Bronchus fibroblast of lung (primary cell): ENCODE measurements around the gene CCDC190. TPM values are rescaled to one million over a fixed set of nuclear protein-coding genes. Genes with fewer than 3 reads are reported as not detected.

ENCODE experiments used
- total RNA-seq: library from RNA; depleted of rRNA; stranded (reverse); fragments of >200 nt; gene quantifications from 2 replicates; pipeline ENCODE4 v1.2.3, GENCODE V29; 2015

The CCDC190 gene, protein sequence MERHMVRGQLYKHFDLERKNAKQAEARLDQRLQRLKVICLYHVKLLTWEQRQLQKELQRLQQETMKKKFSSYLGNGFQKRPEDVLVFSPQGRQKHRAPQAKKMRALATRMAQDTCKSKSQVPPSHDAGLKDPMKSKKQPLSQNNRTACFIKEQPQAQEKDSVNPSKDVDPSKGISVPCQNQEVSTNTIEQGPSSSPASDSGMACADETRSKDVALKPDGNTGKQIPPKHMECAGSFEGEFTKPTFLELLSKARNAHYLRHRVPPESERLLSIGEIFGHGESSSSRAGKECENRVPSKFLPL
- 0.89 and 1.7 TPM in 2 replicates for total RNA-seq

DNA sequence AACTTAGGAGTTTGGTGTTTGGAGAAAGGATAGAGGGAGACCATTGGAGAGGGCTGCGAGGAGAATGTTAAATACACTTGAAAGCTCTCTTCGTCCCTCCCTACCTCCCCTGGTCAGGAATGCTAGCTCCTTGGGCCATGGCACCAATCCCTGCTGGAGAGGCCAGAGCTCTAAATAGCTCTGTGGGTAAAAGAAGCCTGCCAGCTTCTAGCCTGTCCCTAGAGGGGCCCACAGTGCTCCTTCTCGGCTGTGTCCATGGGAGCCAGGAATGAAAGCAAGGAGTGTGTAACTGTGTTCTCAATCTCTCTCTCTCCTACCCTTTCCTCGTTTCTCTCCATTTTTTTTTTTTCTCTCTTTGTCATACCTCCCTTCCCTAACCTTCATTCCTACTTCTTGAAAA lies at the start of gene CCDC190:
Gene CCDC190, minus strand, starts transcription at position 75 of the 400 bp plus-strand sequence. CDS start 1,529 bp downstream, outside the sequence.

Other genes with a start within 250 kb of the CCDC190 start
- gene DDR2, start 228.7 kb downstream of the CCDC190 start, total RNA-seq, result 80.9 and 83.7 TPM in 2 replicates
- 33.6 and 41.7 TPM in 2 replicates for gene HSD17B7, start 70.5 kb downstream of the CCDC190 start, total RNA-seq
- 111 and 142 TPM in 2 replicates for gene RGS4, start 208.2 kb upstream of the CCDC190 start, total RNA-seq